SK-N-SH treated with all-trans-retinoic acid at 6 μM for 48 hours (cell line): ENCODE data around the gene SMC2.

Experiments used
- ATAC-seq: fragments of 200-7000 bp; cut with Tn5 transposase; 3 replicates; pipeline ENCODE4 v1.9.1; 2020; ENCODE audit warnings: mild to moderate bottlenecking, moderate library complexity
- ARNTL ChIP-seq: fragments of 450-650 bp; formaldehyde crosslinking; IDR thresholded peaks from 2 replicates; pipeline ENCODE4 v1.5.0; 2020; ENCODE audit warnings: low read depth, mild to moderate bottlenecking, moderate library complexity, borderline replicate concordance
- BACH2 ChIP-seq: fragments of 250-450 bp; sonication (Bioruptor Pico); IDR thresholded peaks from 2 replicates; pipeline ENCODE4 v1.9.0; 2021; ENCODE audit warnings: mild to moderate bottlenecking, borderline replicate concordance
- CREB5 ChIP-seq: fragments of 250-450 bp; sonication (Bioruptor Pico); IDR thresholded peaks from 2 replicates; pipeline ENCODE4 v1.5.1; 2020; ENCODE audit warnings: low read depth, mild to moderate bottlenecking, moderate library complexity
- CSDC2 ChIP-seq: fragments of 250-450 bp; sonication (Bioruptor Pico); IDR thresholded peaks from 2 replicates; pipeline ENCODE4 v1.5.0; 2020; ENCODE audit warnings: mild to moderate bottlenecking, moderate library complexity
- CSRNP3 ChIP-seq: fragments of 250-450 bp; sonication (Bioruptor Pico); IDR thresholded peaks from 2 replicates; pipeline ENCODE4 v1.5.1; 2021; ENCODE audit warnings: mild to moderate bottlenecking, moderate library complexity
- ESRRG ChIP-seq: fragments of 250-450 bp; sonication (Bioruptor Pico); IDR thresholded peaks from 2 replicates; pipeline ENCODE4 v1.6.1; 2021; ENCODE audit warnings: mild to moderate bottlenecking
- GLIS3 ChIP-seq: fragments of 250-450 bp; sonication (Bioruptor Pico); IDR thresholded peaks from 2 replicates; pipeline ENCODE4 v1.5.0; 2020; ENCODE audit warnings: mild to moderate bottlenecking, moderate library complexity
- ISL1 ChIP-seq: fragments of 250-450 bp; sonication (Bioruptor Pico); IDR thresholded peaks from 2 replicates; pipeline ENCODE4 v2.1.2; 2022; ENCODE audit warnings: mild to moderate bottlenecking, moderate library complexity
- OSR1 ChIP-seq: fragments of 250-450 bp; sonication (Bioruptor Pico); IDR thresholded peaks from 2 replicates; pipeline ENCODE4 v1.8.0; 2022; ENCODE audit warnings: moderate library complexity, mild to moderate bottlenecking, inconsistent platforms
- PATZ1 ChIP-seq: fragments of 250-450 bp; sonication (Bioruptor Pico); IDR thresholded peaks from 2 replicates; pipeline ENCODE4 v1.8.0; 2020; ENCODE audit warnings: mild to moderate bottlenecking, moderate library complexity, borderline replicate concordance
- POU6F1 ChIP-seq: fragments of 250-450 bp; sonication (Bioruptor Pico); IDR thresholded peaks from 2 replicates; pipeline ENCODE4 v1.8.0; 2021; ENCODE audit warnings: low read depth, mild to moderate bottlenecking, moderate library complexity, borderline replicate concordance
- RARB ChIP-seq: fragments of 250-450 bp; sonication (Bioruptor Pico); IDR thresholded peaks from 2 replicates; pipeline ENCODE4 v1.8.0; 2021; ENCODE audit warnings: mild to moderate bottlenecking, moderate library complexity
- SNAI2 ChIP-seq: fragments of 250-450 bp; sonication (Bioruptor Pico); IDR thresholded peaks from 2 replicates; pipeline ENCODE4 v1.5.0; 2020; ENCODE audit warnings: mild to moderate bottlenecking, moderate library complexity
- TCF4 ChIP-seq: fragments of 250-450 bp; sonication (Bioruptor Pico); IDR thresholded peaks from 2 replicates; pipeline ENCODE4 v1.8.0; 2021; ENCODE audit warnings: mild to moderate bottlenecking, moderate library complexity, borderline replicate concordance
- TOX ChIP-seq: fragments of 250-450 bp; sonication (Bioruptor Pico); IDR thresholded peaks from 2 replicates; pipeline ENCODE4 v1.8.0; 2021; ENCODE audit warnings: mild to moderate bottlenecking, moderate library complexity, borderline replicate concordance
- TSHZ2 ChIP-seq: fragments of 250-450 bp; sonication (Bioruptor Pico); IDR thresholded peaks from 2 replicates; pipeline ENCODE4 v1.5.0; 2020; ENCODE audit warnings: mild to moderate bottlenecking, moderate library complexity
- ZC3H10 ChIP-seq: fragments of 250-450 bp; sonication (Bioruptor Pico); IDR thresholded peaks from 2 replicates; pipeline ENCODE4 v1.5.1; 2021; ENCODE audit warnings: mild to moderate bottlenecking, moderate library complexity
- ZFP3 ChIP-seq: fragments of 250-450 bp; sonication (Bioruptor Pico); IDR thresholded peaks from 2 replicates; pipeline ENCODE4 v1.5.0; 2020; ENCODE audit warnings: mild to moderate bottlenecking, moderate library complexity
- ZNF565 ChIP-seq: fragments of 450-650 bp; formaldehyde crosslinking; conservative IDR thresholded peaks from 2 replicates; pipeline ENCODE4 v1.5.0; 2020; ENCODE audit warnings: low read depth, mild to moderate bottlenecking, moderate library complexity
- ZNF70 ChIP-seq: fragments of 450-650 bp; formaldehyde crosslinking; IDR thresholded peaks from 2 replicates; pipeline ENCODE4 v1.5.0; 2020; ENCODE audit warnings: mild to moderate bottlenecking, moderate library complexity
- ZNF8 ChIP-seq: fragments of 450-650 bp; formaldehyde crosslinking; IDR thresholded peaks from 2 replicates; pipeline ENCODE4 v1.5.0; 2020; ENCODE audit warnings: mild to moderate bottlenecking, moderate library complexity

The SMC2 gene

GRCh38 chr9:104080983-104081382 is 13.1 kb upstream of the SMC2 start (continued):
- TF ChIP-seq POU6F1 (CRISPR knock-in tag) (no peak), RARB (CRISPR knock-in tag) (no peak), ZNF565 (CRISPR knock-in tag) (no peak), ARNTL (CRISPR knock-in tag) (no peak), GLIS3 (no peak), ESRRG (no peak), OSR1 (no peak), BACH2 (CRISPR knock-in tag) (no peak)

GRCh38 chr9:104082168-104082567 is 11.9 kb upstream of the SMC2 start:
- TF ChIP-seq TOX (no peak), CSDC2 (CRISPR knock-in tag) (no peak), SNAI2 (CRISPR knock-in tag) (no peak), TSHZ2 (CRISPR knock-in tag) (no peak), ZNF8 (CRISPR knock-in tag) (no peak), ESRRG (no peak), TCF4 (CRISPR knock-in tag) (no peak), ISL1 (CRISPR knock-in tag) (no peak), ZNF70 (CRISPR knock-in tag) (no peak), ZNF565 (CRISPR knock-in tag) (no peak), CSRNP3 (no peak), POU6F1 (CRISPR knock-in tag) (no peak), PATZ1 (CRISPR knock-in tag) (no peak), GLIS3 (no peak)
- TF ChIP-seq, all 23 proteins: peak for 0

GRCh38 chr9:104085525-104085924 is 8.6 kb upstream of the SMC2 start:
- ATAC-seq = no peak
- TF ChIP-seq ZFP3 (no peak), GLIS3 (no peak)

More at GRCh38 chr9:104082168-104082567, 11.9 kb upstream of the SMC2 start:
- ATAC-seq = no peak

- ATAC-seq = no peak
- no peak for TF ChIP-seq PATZ1 (CRISPR knock-in tag)
- TF ChIP-seq TSHZ2 (CRISPR knock-in tag) = no peak
- TF ChIP-seq OSR1 = no peak
- TF ChIP-seq CREB5 = no peak
- TF ChIP-seq ZC3H10 (CRISPR knock-in tag) = no peak
- TF ChIP-seq TCF4 (CRISPR knock-in tag) = no peak
- TF ChIP-seq TOX = no peak
- TF ChIP-seq ISL1 (CRISPR knock-in tag) = no peak
- TF ChIP-seq ZFP3 = no peak
- TF ChIP-seq CSDC2 (CRISPR knock-in tag) = no peak
These were observed 6.2 kb upstream of the SMC2 start for GRCh38 chr9:104087894-104088293.
